Measurements from ENCODE around the gene SNED1.

Gene SNED1

DNA sequence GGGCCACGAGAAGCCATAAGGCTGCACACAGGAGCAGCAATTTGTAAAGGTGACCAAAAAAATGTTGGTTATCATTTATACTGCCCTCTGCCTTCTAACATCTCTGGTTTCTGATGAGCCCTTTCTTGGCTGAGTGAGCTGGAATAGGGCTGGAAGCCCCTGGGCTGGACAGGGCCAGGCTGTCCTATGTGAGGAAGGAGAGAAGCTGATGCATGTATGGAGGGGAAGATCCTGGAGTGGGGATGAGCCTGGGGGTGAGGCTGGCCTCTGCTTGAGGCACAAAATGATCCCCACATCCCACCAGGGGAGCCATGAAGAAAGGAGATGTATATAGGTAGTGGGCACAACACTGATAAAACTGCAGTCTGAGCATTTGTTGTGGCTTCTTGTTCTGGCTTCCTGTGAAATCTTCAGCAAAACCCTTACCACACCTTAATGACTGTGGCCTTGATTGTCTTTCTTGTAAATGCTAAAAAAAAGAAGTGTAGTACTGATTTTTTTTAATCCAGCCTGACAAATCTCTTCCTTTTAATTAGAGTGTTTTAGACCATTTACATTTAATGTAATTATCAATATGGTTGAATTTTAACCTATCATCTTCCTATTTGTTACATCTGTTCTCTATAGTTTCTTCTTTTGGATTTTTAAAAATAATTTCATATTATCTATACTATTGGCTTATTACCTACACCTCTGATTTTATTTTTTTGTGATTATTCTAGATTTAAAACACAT lies 5.6 kb downstream of the SNED1 start:
- DNase-seq (ENCODE audit: low read depth in 4 of 4, low spot score in 1 of 4): no peak

DNA sequence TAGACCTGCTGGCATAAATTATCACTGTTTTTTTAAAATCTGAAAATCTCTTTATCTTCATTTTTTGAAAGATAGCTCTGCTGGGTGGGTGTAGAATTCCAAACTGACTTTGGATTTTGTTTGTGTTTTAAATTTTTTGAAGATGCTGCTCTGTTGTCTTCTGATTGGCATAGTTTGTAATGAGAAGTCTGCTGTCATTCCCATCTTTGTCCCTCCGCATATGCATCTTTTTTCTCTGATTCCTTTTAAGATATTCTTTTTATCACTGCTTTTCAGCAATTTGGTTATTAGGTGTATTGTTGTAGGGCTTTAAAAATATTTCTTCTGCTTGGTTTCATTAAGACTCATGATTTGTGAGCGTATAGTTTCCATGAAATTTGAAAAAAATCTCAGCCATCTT lies 7.2 kb downstream of the SNED1 start:
- DNase-seq (ENCODE audit: low read depth in 4 of 4, low spot score in 1 of 4): no peak

DNA sequence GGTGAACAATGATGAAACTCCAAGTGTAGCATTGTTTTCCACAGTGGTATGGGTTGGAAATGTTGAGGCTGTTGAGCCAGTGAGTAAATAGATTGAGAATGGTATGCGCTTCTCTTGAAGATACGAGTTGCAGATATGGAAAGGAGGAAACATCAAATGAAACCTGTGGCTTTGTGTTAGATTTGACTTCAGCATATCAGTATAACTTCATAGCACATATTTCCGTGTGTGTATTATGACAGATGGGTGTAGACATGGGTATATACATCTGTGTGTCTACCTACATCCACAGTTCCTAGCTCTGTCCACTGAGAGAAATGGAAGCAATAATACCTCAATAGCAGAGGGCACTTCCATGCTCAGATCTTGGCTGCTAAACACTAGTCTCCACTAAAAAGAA lies 8.0 kb downstream of the SNED1 start:
- DNase-seq (ENCODE audit: low read depth in 4 of 4, low spot score in 1 of 4): no peak

DNA sequence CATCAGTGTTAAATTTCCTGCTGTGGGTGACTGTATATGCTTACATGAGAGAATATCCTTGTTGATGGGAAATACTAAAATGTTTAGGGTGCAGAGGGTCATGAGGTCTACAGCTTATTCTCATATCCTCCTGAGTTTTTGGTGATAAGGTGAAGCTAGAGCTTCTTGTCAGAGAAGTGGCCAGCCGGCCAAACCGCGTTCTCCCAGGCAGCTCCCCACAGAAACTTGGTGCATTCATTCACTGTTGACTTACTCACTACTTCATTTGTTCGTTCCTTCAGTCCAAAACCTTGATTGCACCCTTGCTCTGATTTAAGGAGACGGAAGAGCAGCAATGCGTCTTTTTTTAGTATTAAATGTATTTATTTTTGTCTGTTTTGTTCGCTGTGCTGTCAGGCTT lies 8.7 kb downstream of the SNED1 start:
- DNase-seq (ENCODE audit: low read depth in 4 of 4, low spot score in 1 of 4): no peak

DNA sequence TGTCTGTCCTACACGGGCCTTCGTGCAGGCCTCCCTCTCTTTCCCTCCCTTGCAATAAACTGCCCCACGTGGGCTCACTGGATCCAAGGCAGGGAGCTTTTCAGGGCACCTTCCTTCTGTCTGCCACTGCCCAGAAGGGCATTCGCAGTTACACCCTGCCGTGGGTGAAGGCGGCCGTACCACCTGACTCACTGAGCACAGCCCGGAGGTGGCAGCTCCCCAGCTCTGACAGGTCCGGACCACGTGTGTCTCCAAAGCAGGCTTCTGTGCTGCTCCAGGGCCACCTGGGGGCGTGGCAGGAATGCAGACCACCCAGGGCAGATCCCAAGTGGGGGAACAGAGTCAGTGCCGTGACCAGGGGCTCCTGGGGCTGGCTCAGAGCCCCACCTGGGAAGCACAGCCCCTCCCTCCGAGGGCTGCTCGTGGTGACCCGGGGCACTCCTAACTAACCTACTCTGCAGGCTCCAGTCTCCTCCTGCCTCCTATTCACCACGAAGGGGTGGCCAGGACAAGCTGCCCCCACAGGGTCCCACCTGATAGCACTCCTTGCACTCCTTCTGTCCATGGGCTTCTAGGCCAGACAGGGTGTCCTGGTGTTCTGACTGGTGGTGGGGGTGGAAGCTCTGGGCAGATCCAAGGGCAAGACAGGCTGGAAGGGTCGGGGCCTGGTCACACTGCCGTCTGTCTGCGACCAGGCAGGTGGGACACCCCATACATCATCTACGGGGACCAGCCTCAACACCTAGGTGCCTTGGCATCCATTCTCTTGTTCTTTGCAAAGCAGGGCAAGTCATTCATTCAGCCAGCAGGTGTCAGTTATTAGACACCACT lies 9.7 kb downstream of the SNED1 start:
- DNase-seq (ENCODE audit: low read depth in 4 of 4, low spot score in 1 of 4): no peak

DNA sequence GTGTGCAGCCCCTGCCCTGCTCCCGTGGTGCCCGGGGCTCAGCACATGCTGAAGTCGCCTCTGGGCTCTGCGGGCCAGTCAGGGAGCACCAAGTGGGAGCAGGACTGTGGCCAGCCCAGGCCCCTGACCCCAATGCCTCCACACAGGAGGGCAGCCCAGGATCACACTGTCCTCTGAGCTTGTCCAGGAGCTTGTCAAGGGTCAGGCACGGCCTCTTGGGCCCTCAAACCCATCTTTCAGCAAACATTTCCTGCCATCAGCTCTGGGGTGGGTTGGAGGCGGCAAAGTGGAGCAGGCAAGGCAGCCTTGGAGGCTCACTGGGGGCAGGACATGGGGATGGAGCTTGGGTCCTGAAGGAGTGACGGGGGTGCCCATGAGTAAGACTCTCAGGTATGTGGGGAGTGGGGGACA lies 10.3 kb downstream of the SNED1 start:
- no peak for DNase-seq (ENCODE audit: low read depth in 4 of 4, low spot score in 1 of 4)

DNA sequence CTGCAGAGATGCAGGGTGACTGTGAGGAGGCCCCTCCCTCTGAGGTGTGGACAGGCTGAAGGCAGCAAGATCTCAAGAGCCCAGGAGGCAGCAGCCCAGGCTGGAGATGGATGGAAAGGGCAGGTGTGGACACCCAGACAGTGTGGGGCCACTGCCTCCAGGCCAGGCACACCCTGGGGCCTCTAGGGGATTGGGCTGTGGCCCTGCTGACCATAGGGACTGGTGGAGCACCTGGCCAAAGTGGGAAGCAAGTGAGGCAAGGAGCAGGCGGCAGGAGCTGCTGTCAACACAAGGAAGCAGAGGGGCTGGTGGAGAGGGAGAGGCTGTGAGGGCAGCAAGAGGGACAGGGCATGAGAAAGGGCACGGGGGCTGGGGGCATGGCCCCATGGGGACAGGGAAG lies 10.8 kb downstream of the SNED1 start:
- no peak for DNase-seq (ENCODE audit: low read depth in 4 of 4, low spot score in 1 of 4)

DNA sequence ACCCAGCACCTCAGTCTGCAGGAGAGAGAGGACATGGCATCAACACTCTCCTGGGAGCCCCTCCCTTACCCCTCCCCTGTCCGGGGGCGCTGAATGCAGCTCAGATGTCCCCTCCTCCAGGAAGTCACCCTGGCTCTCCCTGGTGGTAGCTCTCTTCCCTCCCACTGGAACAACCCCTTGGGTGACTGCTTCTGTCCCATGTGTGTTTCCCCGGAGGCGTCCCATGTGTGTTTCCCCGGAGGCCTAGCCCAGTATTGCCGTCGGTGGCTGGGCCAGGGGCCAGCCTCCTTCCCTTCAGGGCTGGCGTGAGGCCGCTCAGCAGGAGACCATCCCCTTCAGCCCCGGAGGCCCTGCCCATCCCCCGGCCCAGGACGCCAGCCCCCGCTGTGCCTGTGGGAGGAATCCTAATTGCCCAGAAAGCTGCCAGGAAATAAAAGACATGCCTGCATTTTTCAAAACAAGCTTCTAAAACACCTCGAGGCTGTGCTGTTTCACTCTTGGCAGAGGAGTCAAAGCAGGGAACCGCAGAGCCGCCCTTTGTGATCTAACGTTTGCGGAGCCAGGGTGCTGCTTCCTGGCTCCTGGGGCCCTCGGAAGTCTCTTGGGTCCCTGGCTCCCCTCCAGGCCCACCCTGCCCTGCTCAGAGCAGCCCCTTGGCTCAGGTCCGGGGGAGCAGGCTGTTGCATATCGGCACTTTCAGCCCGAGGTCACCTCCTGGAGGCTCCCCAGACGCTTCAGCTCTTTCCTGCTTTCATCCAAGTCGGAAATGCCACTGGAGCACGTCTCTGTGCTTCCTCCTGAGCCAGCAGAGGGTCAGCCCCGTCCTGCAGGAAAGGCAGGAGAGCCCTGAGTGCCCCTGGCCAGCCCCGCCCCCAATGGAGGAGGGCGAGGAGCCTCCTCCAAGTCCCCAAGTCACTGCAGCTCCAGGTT lies 11.4 kb downstream of the SNED1 start:
- DNase-seq (ENCODE audit: low read depth in 4 of 4, low spot score in 1 of 4): peak in 1 of 4 experiments; percentile 18

DNA sequence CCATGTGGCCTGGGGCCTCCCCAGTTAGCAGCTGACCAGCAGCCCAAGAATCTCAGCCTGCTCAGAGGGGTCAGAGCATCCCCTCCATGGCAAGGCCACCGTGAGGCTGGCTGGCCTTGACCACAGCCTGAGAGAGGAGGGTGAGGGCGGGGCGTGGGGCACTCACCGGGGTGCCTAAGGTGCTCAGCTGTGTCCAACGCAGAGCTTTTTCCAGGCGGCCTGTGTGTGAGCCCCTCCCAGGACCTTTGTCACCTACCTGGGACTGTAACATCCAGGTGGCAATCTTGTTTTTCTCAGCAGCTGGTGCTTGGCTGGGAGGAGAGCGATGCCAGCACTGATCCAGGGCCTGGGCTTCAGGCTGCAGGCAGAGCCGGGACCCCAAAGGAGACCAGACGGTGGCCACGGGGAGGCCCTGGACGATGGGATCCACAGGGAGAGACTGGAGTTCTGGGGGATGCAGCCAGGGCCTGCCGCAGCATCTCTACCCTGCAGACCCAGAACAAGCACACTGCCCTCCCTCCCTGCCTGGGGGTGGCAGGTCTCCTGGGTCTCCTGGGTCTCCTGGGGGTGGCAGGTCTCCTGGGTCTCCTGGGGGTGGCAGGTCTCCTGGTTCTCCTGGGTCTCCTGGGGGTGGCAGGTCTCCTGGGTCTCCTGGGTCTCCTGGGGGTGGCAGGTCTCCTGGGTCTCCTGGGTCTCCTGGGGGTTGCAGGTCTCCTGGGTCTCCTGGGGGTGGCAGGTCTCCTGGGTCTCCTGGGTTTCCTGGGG lies 12.3 kb downstream of the SNED1 start:
- DNase-seq (ENCODE audit: low read depth in 4 of 4, low spot score in 1 of 4): no peak

DNA sequence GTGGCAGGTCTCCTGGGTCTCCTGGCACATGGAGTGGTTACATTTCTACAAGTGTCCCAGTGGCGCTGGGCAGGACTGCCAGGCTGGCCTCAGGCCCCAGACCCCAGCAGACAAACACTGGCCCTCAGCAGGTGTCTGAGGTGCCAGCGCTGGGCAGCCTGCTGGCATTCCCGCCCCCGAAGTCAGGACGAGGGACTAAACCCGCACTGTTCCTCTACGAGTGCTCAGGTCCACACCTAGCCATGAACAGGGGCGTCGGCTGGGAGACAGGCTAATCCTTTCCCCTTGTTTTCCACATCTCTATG lies 12.8 kb downstream of the SNED1 start:
- no peak for DNase-seq (ENCODE audit: low read depth in 4 of 4, low spot score in 1 of 4)

DNA sequence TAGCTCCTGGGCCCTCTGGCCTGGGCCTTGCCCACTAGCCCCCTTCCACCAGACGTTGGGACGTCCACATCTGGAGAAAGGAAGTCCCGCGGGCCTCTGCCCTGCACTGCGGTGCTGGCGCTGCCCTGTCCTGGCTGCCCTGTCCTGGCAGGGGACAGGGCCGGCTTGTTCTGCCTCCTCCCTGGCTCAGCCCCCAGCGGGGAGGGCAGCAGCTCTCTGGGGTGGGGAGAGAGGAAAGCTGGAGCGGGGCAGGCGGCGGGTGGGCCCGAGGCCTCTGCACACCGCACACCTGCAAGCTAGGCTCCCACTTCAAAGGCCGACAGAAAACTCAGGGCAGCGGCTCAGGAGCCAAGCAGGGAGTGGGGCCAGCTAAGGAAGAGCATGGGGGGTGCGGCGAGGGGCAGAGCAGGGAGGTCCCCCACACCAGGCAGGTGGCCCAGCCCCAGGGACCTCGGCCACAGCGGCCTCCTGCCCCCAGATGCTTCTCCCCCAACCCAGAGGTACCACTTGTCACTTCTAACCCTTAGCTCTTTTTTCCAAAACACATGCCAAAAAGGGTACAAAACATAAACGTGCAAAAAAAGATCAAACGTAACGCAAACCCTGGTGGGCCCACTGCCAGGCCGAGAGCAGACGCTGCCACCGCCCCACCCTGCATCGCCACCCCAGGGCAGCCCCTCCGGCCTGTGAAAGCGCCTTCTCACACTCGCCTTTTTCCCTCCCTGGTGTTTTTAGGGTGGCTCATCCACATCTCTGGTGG lies 13.5 kb downstream of the SNED1 start:
- DNase-seq (ENCODE audit: low read depth in 4 of 4, low spot score in 1 of 4): no peak

DNA sequence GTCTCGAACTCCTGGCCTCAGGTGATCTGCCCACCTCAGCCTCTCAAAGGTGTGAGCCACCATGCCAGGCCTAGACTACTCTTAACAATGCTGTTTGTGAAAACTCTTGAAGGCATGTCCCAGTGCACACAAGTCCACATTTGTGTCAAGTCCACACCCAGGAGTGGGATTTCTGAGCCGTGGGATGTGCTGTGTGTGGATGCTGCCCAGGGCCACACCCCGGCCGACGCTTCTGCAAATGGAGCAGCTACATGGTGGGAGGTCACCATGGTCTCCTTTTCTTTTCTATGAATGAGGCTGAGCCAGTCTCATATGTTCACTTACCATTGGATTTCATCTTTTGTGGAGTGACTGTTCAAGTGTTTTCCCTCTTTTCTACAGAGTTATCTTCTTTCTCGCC lies 15.8 kb downstream of the SNED1 start:
- DNase-seq (ENCODE audit: low read depth in 4 of 4, low spot score in 1 of 4): no peak

DNA sequence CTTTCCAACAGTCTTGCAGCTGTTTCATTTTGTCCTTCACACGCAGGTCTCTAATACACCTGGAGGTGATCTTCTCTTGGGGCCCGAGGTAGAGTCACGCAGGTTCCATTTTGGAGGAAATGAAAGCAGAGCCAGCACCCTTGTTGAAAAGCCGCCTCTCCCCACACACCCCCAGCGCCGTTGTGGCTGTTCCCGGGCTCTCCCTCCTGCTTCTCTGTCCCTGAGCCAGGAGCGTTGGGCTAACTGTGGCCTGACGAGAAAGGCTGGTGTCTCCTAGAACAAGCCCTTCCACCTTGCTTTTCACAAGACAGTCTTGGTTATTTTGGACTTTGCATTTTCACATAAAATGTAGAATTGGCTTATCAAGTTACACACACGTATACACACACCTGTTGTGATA lies 16.3 kb downstream of the SNED1 start:
- DNase-seq (ENCODE audit: low read depth in 4 of 4, low spot score in 1 of 4): no peak

DNA sequence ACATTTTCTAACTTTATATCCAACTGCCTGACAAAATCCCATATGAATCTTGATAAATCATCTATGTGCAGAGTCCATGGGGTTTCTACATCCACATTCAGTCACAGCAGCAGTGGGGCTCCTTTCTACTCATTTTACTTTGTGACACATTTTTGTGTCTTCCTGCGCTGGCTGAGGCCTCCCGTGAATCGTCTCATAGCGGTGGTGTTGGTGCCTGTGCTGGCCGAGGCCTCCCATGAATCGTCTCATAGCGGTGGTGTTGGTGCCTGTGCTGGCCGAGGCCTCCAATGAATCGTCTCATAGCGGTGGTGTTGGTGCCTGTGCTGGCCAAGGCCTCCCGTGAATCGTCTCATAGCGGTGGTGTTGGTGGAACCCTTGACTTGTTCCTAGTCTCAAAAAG lies 17.0 kb downstream of the SNED1 start:
- no peak for DNase-seq (ENCODE audit: low read depth in 4 of 4, low spot score in 1 of 4)

DNA sequence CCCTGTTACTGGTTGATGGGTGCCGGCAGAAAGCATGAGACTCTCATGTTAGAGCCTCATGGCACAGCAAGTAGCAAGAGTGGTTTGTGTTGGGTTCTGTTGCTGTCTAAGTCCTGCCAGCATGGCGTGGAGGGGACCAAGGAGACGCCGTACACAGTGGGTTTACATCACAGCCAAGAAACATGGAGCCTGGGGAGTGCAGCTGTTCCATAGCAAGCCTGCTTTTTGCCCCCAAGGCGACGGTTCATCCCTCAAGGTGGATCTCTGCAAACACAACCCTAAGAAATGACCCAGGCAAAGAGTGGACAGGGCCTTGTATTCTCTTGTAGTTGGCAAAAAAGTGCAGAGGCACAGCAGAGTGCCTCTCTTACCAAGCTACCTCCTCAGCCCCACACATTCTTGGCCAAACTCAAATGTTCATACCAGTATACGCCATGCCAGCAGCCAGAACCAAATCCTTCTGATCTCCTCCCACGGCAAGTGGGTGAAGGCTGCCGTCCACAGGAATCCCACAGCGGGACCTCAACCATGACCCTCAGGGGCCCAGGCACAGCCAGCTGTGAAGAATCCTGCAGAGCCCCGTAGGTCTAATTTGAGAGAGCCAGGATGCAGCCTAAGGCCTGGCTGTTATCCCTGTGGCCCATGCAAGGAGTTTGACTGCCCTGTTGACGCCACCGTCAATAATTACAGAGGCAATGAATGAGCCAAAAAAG lies 19.0 kb downstream of the SNED1 start:
- no peak for DNase-seq (ENCODE audit: low read depth in 4 of 4, low spot score in 1 of 4)

DNA sequence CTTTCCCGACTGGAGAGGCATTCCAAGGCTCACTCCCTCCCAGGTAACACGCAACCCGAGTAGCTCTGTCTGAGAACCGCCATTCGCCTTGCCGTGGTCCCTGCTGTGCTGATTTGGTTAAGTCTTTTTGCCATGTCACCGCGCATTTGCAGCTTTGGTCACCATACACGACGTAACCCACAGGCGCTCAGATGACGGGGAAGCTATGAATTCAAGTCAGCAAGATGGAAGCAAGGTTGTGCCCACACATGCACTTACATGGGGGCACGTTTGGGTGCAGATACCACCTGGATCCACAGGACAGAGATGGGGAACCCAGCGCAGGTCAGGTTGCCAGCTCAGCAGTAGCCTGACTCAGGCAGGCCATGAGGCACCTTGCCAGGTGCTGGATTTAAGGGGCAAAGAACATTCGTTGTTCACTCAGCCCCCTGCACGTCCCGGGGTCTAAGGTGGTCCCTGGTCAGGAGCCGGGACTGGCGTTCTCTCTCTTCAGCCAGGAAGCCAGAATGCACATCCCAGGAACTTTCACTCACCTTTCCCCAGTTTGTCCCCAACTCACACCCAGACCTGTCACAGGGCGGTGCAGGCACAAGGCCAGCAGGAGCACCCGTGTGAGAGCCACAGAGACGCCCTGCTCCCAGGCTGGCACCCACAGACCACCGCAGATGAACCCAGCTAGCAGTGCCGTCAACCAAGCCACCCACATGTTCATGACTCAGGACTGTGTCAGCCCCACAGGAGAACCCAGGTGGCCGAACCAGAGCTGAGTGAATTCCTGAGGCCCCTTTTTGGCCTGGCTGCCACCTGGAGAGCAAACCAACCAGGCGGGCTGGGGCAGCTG lies 19.9 kb downstream of the SNED1 start:
- no peak for DNase-seq (ENCODE audit: low read depth in 4 of 4, low spot score in 1 of 4)

DNA sequence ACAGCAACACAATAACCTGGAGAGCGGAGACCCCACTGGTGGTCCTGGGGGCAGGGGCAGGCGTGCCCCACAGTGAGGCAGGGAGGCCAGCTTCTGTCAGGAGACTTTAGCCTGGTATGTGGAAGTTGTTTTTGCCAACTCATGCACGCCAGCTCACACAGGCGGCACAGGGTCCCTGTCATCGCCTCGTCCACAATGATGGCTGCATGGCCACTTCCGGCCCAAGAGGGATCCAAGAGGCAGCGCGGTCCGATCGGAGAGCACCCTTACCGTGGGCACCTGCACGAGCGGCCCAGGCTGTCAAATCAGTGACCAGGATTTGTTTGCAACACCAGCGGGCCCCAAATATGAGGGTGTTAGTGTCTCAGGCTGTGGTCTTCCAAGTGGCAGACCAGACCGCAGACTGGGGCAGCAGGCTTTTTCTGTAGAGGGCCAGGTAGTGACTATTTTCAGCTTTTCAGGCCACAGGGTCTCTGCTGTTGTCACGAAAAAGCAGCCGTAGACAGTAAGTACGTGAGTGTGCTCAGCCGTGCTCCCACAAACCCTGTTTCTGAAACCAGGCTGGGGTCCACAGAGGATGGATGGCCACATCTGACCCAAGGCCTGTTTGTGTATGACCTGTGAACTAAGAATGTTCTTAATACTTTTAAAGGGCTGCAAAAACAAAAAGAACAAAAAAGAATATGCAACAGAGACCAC lies 21.2 kb downstream of the SNED1 start:
- no peak for DNase-seq (ENCODE audit: low read depth in 4 of 4, low spot score in 1 of 4)

DNA sequence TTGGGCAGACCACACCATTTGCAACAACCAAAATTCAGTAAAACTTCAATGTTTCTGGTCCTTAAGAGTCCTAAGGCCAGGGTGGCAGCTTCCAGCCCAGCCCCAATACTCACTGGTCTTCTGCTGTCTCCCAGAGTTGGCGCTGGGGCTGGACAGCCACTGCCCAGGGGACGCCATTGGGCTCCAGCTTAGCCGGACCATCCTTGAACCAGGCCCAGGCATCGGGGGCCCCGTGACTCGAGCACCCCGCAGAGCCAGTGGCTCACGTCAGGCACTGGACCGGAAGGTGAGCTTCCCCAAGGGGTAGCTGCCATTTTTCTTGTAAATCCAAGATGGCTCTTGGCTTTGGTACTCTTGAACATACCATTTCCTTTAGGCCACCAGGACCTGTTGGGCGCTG lies 21.8 kb downstream of the SNED1 start:
- no peak for DNase-seq (ENCODE audit: low read depth in 4 of 4, low spot score in 1 of 4)

Measured in stimulated activated CD4-positive, alpha-beta T cell treated with anti-CD3 and anti-CD28 coated beads, Interleukin-1b, Interleukin-23, amount 100 ng/mL, for 24 hours (primary cell).